Caki2 (cell line): Measurements from ENCODE around the gene KRI1. TPM values are rescaled to one million over a fixed set of nuclear protein-coding genes. Genes with fewer than 3 reads are reported as not detected.
A peak's percentile ranks its signal among the peaks of the same experiment; 100 is the strongest.
"Not testable (repeated sequence)": the region's sequence is repeated elsewhere in the genome, so short reads cannot be mapped to it uniquely, and the experiment has no call there.

Source experiments
- DNase-seq: peaks from one replicate; pipeline ENCODE4 v3.0.0-alpha.2; 2015; ENCODE audit warnings: low read depth
- in situ Hi-C: cut with HindIII; loops from 2 replicates; pipeline ENCODE4 v1.10.0; 2016; ENCODE audit warnings: low sequenced_read_pairs, low pct_unique_long_range_greater_than_20kb, mixed read lengths
- total RNA-seq: library from RNA; depleted of rRNA; stranded (reverse); fragments of >200 nt; shearing (Covaris generic); gene quantifications from 2 replicates; pipeline ENCODE4 v1.2.3, GENCODE V29; 2014; ENCODE audit warnings: low replicate concordance

The KRI1 gene
- total RNA-seq, 1 experiment from 2014 or later: 7.5 TPM

DNA sequence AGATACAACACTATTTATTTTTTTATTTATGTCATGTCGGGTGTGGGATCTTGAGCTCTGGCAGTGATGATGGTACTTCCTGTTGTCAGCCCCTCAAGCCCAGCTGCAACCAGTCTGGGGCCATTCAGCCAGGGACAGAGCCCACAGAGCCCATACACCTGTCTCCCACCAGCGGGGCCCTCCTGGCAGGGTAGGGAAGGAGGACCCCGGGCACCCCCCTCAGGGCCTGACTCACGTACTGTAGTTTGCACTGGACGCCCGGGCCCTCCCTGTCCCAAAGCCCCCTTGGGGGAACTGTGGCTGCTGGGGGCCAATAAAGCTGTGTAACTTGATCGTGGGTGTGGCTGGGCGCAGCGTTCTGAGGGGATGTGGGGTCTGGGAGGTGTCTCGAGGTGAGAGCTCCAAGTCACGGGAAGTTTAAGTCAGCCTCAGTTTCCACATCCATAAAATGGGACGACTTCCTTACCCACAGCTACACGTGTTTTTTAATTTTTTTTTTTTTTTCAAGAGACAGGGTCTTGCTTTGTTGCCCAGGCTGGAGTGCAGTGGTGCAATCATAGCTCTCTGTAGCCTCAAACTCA, 12.6 kb downstream of the KRI1 start:
- in situ Hi-C loops: no loop called here
- DNase-seq: no peak

DNA sequence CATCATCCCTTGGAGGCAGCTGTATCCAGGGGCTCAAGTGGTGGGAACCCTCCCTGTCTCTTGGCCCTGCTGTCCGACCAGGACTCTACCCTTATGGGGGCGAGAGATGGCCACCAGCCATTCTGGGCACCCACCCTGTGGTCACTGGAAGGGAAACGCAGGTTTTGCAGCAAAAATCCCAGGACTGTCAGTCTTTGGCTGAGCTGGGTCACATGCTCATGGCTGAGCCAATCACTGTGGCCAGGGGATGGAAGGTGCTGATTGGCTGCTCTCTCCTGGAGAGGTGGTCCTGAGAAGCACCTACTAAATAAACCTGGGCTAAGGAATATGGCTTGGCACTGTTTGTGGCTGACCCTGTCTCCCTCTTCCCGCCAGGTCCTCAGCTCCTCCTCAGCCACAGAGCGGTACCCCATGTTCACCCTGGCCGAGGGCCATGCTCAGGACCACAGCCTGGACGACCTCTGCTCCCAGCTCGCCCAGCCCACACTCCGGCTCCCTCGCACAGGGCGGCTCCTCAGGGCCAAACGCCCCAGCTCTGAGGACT, 13.2 kb downstream of the KRI1 start:
- in situ Hi-C loops: no loop called here
- no peak for DNase-seq

DNA sequence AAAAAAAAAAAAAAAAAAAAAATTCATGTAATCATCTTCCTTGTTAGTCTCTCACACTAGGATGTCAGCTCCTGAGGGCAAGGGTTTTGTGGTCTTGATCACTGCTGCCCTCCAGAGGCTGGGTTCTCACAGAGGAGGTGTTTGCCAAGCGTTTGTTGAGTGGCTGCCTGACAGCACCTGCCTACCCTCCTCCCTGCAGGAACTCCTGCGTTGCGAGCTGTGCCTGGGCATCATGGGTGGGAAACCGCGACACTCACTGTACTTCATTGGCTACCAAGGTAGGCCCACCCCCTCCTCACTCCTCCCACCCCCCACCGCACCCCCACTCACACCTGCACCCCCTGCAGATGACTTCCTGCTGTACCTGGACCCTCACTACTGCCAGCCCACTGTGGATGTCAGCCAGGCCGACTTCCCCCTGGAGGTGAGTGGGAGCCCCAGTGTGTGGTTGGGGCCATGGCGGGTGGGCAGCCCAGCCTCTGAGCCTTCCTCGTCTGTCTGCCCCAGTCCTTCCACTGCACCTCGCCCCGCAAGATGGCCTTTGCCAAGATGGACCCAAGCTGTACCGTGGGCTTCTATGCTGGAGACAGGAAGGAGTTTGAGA, 14.0 kb downstream of the KRI1 start:
- in situ Hi-C loops: no loop called here
- no peak for DNase-seq

DNA sequence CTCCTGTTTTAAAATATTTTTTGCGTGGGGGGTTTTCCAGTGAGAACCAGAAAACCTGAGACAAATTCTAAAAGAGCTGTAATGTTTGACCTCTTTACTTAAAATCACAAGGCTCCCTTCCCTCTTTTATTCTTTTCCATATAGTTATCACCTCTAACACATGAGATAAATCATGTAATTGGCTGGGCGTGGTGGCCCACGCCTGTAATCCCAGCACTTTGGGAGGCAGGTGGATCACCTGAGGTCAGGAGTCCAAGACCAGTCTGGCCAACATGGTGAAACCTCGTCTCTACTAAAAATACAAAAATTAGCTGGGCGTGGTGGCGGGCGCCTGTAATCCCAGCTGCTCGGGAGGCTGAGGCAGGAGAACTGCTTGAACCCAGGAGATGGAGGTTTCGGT, 14.8 kb downstream of the KRI1 start:
- in situ Hi-C loops, DNase-seq: not testable (repeated sequence)

DNA sequence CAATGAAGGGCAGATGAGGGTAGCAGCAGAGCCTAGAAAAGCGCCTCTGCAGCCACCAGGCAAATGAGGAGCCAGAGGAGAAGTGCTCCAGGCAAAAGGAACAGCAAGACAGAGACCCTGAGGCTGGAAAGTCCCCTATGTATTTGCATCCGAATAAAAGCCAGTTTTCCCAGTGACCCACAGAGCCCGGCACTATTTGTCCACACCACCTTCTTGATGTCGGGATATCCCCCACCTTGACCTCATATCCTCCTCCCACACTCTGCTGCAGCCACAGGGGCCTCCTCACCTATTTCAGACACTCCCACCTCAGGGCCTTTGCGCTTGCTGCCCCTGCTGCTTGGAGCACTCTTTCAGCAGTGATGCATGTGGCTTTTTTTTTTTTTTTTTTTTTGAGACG, 15.5 kb downstream of the KRI1 start:
- no peak for DNase-seq
- in situ Hi-C loops: no loop called here

DNA sequence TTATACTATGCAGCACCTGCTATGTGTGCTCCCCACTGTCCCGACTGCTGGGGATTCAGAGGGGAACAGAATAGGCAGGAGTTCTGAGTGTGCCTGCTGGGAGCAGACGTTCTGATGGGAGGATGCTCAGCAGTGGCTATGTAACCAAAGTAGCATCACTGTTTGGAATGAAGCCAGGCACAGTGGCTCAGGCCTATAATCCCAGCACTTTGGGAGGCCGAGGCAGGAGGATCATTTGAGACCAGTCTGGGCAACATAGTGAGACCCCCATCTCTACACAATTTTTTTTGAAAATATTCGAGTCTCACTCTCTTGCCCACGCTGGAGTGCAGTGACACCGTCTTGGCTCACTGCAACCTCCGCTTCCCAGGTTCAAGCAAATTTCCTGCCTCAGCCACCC, 16.1 kb downstream of the KRI1 start:
- DNase-seq: no peak
- in situ Hi-C loops: no loop called here

DNA sequence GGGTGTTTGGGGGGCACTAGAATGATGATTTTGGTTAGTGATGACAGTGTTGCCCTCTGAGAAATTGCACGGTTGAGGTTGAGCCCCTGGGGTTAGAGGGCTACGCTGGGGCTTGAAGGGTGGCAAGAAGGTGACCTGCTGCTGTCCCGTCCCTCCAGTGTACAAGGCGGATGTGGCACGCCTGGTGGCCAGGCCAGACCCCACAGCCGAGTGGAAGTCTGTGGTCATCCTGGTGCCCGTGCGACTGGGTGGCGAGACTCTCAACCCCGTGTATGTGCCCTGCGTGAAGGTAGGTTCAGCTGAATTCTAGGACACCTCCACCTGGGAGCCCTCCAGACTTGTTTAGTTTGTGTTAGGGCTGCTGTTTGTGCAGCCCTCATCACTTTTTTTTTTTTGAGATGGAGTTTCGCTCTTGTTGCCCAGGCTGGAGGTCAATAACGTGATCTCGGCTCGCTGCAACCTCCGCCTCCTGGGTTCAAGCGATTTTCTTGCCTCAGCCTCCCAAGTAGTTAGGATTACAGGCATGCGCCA, 17.0 kb downstream of the KRI1 start:
- in situ Hi-C loops: no loop called here
- no peak for DNase-seq

DNA sequence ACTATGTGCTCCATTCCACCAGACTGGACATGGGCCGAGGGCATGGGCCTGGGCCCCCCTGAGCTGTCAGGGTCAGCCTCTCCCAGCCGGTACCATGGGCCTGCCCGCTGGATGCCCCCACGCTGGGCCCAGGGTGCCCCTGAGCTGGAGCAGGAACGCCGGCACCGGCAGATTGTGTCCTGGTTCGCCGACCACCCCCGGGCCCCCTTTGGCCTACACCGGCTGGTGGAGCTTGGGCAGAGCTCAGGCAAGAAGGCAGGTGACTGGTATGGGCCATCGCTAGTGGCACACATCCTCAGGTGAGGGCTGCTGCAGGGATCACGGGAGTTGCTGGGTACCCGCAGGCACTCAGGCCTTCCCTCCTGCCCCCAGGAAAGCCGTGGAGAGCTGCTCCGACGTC, 19.0 kb downstream of the KRI1 start:
- DNase-seq: no peak
- in situ Hi-C loops: no loop called here

DNA sequence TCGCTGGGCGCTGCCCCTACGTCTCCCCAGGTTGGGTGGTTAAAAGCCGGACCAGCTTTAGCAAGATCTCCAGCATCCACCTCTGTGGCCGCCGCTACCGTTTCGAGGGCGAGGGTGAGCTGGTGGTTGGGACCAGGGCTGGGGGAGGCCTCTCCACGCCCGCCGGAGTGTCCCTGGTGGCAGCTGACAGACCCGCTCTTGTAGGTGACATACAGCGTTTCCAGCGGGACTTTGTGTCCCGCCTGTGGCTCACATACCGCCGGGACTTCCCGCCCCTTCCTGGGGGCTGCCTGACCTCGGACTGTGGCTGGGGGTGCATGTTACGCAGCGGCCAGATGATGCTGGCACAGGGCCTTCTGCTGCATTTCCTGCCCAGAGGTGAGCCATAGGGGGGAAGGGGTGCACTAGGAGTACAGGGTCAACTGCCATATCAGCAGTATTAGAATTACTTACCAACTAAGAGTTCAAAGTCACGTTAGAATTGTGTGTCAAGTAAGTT, 21.0 kb downstream of the KRI1 start:
- in situ Hi-C loops: no loop called here
- DNase-seq: no peak

DNA sequence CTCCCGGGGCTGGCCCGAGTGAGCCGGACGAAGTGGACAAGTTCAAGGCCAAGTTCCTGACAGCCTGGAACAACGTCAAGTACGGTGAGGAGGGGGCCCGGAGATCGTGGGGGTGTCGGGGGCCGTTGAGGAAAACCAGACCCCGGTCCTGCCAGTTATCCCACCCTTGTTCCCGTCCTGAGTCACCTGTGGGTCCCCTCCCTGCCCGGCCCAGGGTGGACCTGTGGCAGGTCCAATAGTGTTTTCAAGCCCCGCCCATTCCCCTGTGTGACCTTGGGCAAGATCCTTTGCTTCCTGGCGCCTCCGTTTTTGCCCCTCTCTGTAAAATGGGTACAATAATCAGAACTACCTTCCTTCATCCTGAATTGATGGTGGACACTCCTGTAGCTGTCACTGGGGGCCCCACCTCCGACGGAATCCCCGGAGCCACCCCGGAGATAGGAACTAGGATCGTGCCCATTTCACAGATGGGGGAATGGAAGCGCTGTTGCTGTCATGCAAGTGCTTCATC, 21.5 kb downstream of the KRI1 start:
- in situ Hi-C loops: no loop called here
- no peak for DNase-seq

DNA sequence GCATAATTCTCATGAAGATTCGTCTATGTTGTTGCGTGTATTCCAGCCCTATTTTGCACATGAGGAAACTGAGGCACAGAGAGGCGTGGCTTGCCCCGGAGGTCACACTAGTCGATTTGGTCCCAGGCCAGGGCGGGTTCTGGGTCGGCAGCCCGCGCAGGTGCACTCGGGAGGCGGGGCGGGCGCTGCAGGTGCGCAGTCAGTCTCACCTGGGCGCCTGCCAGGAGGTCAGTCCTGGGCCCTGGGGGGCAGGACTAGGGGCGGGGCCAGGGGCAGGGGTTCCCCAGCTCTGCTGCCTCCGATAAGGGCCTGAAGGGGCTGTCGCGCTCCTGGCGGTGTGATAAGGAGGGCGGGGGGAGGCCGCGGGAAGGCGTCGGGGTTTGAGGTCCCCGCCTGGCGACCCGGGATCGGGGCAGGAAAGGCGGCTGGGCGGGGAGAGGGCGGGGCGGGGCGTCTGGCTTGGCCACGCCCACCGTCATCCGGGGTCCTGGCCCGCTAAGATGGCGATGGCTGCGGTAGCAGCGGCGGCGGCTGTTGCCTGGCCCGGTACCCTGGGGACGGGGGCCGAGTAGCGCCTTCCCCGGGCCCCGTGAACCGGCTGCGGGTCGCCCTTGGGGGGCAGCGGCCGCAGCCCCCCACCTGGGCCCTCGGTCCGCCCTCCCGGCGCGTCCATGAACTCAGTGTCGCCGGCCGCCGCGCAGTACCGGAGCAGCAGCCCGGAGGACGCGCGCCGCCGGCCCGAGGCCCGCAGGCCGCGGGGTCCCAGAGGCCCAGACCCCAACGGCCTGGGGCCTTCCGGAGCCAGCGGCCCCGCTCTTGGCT, 22.2 kb downstream of the KRI1 start, which contains the start of gene ATG4D:
ATG4D (plus strand) TSS at position 485 of the 822 bp plus-strand sequence; CDS start at position 672, 187 bp downstream.
- in situ Hi-C loops: no loop called here
- peak; percentile 36 for DNase-seq

DNA sequence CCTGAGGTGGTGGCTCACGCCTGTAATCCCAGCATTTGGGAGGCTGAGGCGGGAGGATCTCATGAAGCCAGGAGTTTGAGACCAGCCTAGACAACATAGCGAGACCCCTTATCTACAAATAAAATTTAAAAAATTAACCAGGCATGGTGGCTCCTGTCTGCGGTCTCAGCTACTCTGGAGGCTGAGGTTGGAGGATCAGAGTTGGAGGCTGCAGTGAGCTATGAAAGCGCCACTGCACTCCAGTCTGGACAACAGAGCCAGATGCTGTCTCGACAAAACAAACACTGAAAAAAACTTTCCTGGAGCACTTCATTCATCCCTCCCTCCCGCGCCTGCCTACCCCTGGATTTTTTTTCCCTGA, 22.8 kb downstream of the KRI1 start:
- in situ Hi-C loops: no loop called here
- no peak for DNase-seq

DNA sequence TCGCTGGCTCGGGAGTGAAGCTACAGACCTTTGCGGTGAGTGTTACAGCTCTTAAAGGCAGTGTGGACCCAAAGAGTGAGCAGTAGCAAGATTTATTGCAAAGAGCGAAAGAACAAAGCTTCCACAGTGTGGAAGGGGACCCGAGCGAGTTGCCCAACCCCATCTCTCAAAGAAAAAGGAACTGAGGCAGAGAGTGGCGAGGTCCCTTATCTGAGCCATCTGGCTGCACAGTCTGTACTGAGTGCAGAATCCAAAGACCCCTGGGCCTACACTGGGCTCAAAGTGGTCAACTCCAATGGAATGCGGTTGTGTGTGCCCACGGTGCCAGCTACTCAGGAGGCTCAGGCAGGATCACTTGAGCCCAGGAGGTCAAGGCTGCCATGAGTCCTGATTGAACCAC, 26.8 kb downstream of the KRI1 start:
- in situ Hi-C loops, DNase-seq: not testable (repeated sequence)

DNA sequence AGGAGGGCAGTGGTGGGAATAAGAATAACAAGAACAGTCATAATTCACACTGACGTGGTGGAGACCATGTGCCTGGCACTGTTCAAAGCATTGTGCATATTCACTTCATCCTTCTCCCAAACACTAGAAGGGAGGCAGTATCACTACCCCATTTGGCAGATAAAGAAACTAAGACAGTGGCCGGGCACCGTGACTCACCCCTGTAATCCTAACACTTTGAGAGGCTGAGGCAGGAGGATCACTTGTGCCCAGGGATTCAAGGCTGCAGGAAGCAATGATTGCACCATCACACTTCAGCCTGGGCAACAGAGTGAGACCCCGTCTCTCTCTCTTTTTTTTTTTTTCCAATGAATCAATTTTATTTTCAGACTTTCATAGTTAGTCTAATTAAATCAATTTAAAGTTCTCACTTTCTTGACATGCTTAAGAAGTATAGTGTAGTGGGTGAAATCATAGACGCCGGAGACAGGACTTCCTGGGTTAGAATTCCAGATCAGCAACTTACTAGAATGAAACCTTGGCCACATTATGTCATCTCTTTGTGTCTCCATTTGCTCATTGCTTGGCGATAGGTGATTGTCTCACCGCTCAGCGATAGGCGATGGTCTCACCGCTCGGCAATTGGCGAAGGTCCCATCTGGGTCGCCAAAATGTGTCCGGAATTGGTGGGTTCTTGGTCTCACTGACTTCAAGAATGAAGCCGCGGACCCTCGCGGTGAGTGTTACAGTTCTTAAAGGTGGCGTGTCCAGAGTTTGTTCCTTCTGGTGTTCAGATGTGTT, 27.4 kb downstream of the KRI1 start:
- in situ Hi-C loops: no loop called here
- no peak for DNase-seq

DNA sequence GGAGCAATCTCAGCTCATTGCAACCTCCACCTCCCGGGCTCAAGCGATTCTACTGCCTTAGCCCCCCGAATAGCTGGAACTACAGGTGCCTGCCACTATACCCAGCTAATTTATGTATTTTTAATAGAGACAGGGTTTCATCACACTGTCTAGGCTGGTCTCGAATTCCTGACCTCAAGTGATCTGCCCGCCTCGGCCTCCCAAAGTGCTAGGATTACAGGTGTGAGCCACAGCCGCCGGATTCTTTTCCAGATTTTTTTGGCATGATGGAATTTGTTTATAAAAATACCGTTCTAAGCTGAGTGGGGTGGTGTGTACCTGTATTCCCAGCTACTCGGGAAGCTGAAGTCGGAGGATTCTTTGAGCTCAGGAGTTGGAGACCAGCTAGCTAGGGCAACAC, 28.1 kb downstream of the KRI1 start:
- in situ Hi-C loops: no loop called here
- no peak for DNase-seq

DNA sequence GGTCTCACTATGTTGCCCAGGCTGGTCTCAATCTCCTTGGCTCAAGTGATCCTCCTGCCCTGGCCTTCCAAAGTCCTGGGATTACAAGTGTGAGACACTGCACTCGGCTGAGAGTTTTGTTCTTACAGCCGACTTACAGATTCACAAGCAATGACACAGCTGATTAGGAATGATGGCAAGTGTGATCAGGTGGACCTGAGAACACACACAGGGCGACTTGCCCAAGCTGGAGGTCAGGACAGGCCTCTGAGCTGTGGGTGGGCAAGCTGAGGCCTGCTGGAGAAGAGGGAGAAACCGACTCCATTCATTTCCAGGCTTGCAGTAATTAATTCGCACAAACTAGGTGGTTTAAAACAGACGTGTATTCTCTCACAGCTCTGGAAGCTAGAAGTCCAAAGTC, 30.2 kb downstream of the KRI1 start:
- no peak for DNase-seq
- in situ Hi-C loops: no loop called here

DNA sequence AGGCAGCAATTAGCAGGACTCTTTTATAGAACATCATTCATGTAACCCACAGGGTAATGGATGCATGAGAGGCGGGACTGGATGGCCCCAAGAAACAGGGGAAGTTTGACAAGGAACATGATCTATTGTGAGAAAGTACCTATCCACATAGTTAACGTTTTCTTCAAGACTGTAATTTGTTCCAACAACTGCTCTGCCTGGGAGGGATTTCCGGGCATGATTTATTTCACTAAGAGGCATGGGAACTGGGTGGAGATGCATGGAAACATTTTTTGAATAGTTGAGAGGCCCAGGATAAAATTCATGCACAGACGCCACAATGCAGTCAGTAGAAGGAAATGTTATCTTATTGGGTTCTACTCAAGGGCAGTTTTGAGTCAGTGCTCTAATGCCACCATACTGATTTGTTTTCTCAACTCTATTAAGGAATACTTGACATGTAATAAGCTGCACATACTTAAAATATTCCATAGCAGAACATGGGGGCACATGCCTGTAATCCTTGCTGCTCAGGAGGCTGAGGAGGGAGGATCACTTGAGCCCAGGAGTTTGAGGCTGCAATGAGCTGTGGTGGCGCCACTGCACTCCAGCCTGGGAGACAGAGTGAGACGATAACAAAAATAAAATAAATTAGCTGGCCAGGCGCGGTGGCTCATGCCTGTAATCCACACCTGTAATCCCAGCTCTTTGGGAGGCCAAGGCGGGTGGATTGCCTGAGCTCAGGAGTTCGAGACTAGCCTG, 32.0 kb downstream of the KRI1 start:
- DNase-seq: peak; percentile 75
- in situ Hi-C loops: no loop called here
